Esophagus squamous epithelium (tissue), 4 donors: Measurements from ENCODE around the gene LRP1B.

Experiments
- CTCF ChIP-seq, 6 experiments: fragments of 450-650 bp in 4 of 6; fragments of 200-600 bp in 2 of 6; sonication (generic) in 2 of 6; IDR thresholded peaks; one replicate each; pipeline ENCODE4 v1.5.1; 2016 to 2019; ENCODE audit warnings: antibody characterized with exemption in 6 of 6, mild to moderate bottlenecking in 4 of 6, moderate library complexity in 4 of 6
- POLR2A ChIP-seq, 4 donors: fragments of 450-650 bp; IDR thresholded peaks; one replicate each; pipeline ENCODE4 v1.6.1; 2017; ENCODE audit warnings: antibody characterized with exemption in 4 of 4, mild to moderate bottlenecking in 4 of 4, moderate library complexity in 3 of 4

- TF ChIP-seq CTCF (IDR thresholded peaks at IDR 0.05) (no peak), POLR2A (IDR thresholded peaks at IDR 0.05) (no peak)
Observed at GRCh38 chr2:141068053-141068682, 1062.6 kb downstream of the LRP1B start.
